Measurements from ENCODE around the gene HSP90AA1.
A peak's percentile ranks its signal among the peaks of the same experiment; 100 is the strongest.
"Not testable (repeated sequence)": the region's sequence is repeated elsewhere in the genome, so short reads cannot be mapped to it uniquely, and the experiment has no call there.

Gene HSP90AA1

GRCh38 chr14:102086709-102086971, 204 bp downstream of the HSP90AA1 start:
- H3K27ac ChIP-seq (ENCODE audit: low read length): peak overlapping the region; percentile 79

DNA sequence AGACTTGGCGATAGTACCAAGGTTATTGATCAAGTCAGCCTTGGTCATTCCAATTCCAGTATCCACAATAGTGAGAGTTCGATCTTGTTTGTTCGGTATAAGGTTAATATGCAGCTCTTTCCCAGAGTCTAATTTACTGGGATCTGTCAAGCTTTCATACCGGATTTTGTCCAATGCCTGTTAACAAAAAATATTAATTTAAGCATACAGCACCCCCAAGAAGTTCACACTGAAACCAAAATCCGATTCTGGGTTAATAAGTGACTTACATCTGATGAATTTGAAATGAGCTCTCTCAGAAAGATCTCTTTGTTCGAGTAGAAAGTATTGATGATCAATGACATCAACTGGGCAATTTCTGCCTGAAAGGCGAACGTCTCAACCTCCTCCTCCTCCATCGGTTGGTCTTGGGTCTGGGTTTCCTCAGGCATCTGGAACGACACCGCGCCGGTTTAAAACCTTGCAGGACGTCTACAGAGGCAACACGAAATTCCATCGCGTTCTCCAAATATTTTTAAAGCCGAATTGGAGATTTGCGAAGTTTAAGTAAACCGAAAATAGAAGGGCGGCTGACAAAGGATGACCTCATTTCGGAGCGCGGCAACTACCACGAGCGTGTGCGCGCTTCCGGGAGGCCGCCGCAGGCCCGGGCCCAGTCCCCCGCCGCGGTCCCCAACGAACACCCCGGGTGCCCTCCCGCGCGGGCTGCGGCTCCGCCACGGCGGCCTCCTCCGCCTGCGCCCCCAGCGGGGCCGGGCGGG, 716 bp downstream of the HSP90AA1 start:
- Histone ChIP-seq H3K9ac (ENCODE audit: low read length) (peak overlapping the region; percentile 97), H3K9me3 (ENCODE audit: insufficient read depth, low read length) (no peaks in the 10 kb centered on the region), H3K36me3 (replicated peaks; ENCODE audit: low read depth, low read length) (peaks cover 47% of the 10 kb centered on the region), H3K79me2 (ENCODE audit: low read length) (peaks cover 53% of the 10 kb centered on the region), H3K27ac (ENCODE audit: low read length) (peak overlapping the region; percentile 79), H3K4me2 (ENCODE audit: low read length) (peak overlapping the region; percentile 77), H2AFZ (ENCODE audit: low read depth, low read length) (no peak overlapping the region), H4K20me1 (ENCODE audit: insufficient read depth, low read length) (0 out of 2 replicates have a peak, but pooled peaks cover 3% of the 10 kb centered on the region), H3K4me3 (ENCODE audit: low read length) (peak overlapping the region; percentile 88), H3K27me3 (ENCODE audit: low read depth, low read length) (no peaks in the 10 kb centered on the region), H3K4me1 (ENCODE audit: low read length) (peaks cover 21% of the 10 kb centered on the region)
- TF ChIP-seq, protein P1, sequence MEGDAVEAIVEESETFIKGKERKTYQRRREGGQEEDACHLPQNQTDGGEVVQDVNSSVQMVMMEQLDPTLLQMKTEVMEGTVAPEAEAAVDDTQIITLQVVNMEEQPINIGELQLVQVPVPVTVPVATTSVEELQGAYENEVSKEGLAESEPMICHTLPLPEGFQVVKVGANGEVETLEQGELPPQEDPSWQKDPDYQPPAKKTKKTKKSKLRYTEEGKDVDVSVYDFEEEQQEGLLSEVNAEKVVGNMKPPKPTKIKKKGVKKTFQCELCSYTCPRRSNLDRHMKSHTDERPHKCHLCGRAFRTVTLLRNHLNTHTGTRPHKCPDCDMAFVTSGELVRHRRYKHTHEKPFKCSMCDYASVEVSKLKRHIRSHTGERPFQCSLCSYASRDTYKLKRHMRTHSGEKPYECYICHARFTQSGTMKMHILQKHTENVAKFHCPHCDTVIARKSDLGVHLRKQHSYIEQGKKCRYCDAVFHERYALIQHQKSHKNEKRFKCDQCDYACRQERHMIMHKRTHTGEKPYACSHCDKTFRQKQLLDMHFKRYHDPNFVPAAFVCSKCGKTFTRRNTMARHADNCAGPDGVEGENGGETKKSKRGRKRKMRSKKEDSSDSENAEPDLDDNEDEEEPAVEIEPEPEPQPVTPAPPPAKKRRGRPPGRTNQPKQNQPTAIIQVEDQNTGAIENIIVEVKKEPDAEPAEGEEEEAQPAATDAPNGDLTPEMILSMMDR (IDR thresholded peaks at IDR 0.05; ENCODE audit: low read depth, low read length): no peak
- TF ChIP-seq EZH2phosphoT487 (IDR thresholded peaks at IDR 0.05; ENCODE audit: low read depth): no peak

More at GRCh38 chr14:102086709-102086971, 204 bp downstream of the HSP90AA1 start:
- H3K4me1 ChIP-seq (ENCODE audit: low read length): peaks cover 21% of the 10 kb centered on the region
- peaks cover 42% of the 10 kb centered on the region for H3K36me3 ChIP-seq (replicated peaks; ENCODE audit: low read depth, low read length)
- no peak overlapping the region for H2AFZ ChIP-seq (ENCODE audit: low read depth, low read length)
- peak overlapping the region; percentile 88 for H3K4me3 ChIP-seq (ENCODE audit: low read length)
- H3K27me3 ChIP-seq (ENCODE audit: low read depth, low read length): no peaks in the 10 kb centered on the region
- H3K9me3 ChIP-seq (ENCODE audit: insufficient read depth, low read length): no peaks in the 10 kb centered on the region
- 0 out of 2 replicates have a peak, but pooled peaks cover 3% of the 10 kb centered on the region for H4K20me1 ChIP-seq (ENCODE audit: insufficient read depth, low read length)
- H3K79me2 ChIP-seq (ENCODE audit: low read length): peaks cover 53% of the 10 kb centered on the region
- H3K9ac ChIP-seq (ENCODE audit: low read length): peak overlapping the region; percentile 97
- peak overlapping the region; percentile 44 for H3K4me2 ChIP-seq (ENCODE audit: low read length)
- TF ChIP-seq, protein P1 (IDR thresholded peaks at IDR 0.05; ENCODE audit: low read depth, low read length): no peak
- no peak for TF ChIP-seq EZH2phosphoT487 (IDR thresholded peaks at IDR 0.05; ENCODE audit: low read depth)

GRCh38 chr14:102085488-102085887, 1.4 kb downstream of the HSP90AA1 start:
- Histone ChIP-seq H3K9ac (ENCODE audit: low read length) (peak overlapping the region; percentile 97), H3K36me3 (replicated peaks; ENCODE audit: low read depth, low read length) (peaks cover 51% of the 10 kb centered on the region), H3K4me3 (ENCODE audit: low read length) (peak overlapping the region; percentile 88), H3K4me2 (ENCODE audit: low read length) (peak overlapping the region; percentile 77), H3K27ac (ENCODE audit: low read length) (peak overlapping the region; percentile 79; the same call in 1 of the 2 replicates), H3K4me1 (ENCODE audit: low read length) (peaks cover 21% of the 10 kb centered on the region), H3K79me2 (ENCODE audit: low read length) (peaks cover 53% of the 10 kb centered on the region), H3K27me3 (ENCODE audit: low read depth, low read length) (no peaks in the 10 kb centered on the region), H3K9me3 (ENCODE audit: insufficient read depth, low read length) (no peaks in the 10 kb centered on the region), H4K20me1 (ENCODE audit: insufficient read depth, low read length) (0 out of 2 replicates have a peak, but pooled peaks cover 3% of the 10 kb centered on the region), H2AFZ (ENCODE audit: low read depth, low read length) (no peak overlapping the region)
- TF ChIP-seq EZH2phosphoT487 (IDR thresholded peaks at IDR 0.05; ENCODE audit: low read depth): no peak
- TF ChIP-seq, protein P1 (IDR thresholded peaks at IDR 0.05; ENCODE audit: low read depth, low read length): no peak

DNA sequence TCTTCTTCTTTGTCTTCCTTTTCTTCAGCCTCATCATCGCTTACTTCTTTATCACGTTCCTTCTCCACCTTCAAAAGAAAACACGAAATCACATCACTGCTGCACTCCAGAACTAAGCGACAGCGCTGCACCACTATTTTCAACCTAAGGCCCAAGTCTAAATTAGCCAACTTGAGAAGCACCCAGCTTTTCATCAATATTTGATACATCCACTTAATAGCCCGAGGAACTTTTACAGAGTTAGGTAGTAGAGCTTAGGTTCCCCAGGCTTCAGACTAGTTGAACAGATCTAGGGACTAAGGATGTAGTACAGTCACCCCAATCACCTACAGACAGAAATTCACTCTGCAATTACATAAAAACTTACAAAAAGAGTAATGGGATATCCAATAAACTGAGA, 1.9 kb downstream of the HSP90AA1 start:
- Histone ChIP-seq H3K9me3 (ENCODE audit: insufficient read depth, low read length) (no peaks in the 10 kb centered on the region), H3K4me2 (ENCODE audit: low read length) (no peak overlapping the region), H3K4me1 (ENCODE audit: low read length) (peaks cover 21% of the 10 kb centered on the region), H2AFZ (ENCODE audit: low read depth, low read length) (no peak overlapping the region), H3K79me2 (ENCODE audit: low read length) (peaks cover 53% of the 10 kb centered on the region), H3K4me3 (ENCODE audit: low read length) (no peak overlapping the region; the same call in 1 of the 2 replicates), H3K27ac (ENCODE audit: low read length) (no peak overlapping the region), H3K27me3 (ENCODE audit: low read depth, low read length) (no peaks in the 10 kb centered on the region), H3K36me3 (replicated peaks; ENCODE audit: low read depth, low read length) (peaks cover 57% of the 10 kb centered on the region), H4K20me1 (ENCODE audit: insufficient read depth, low read length) (0 out of 2 replicates have a peak, but pooled peaks cover 3% of the 10 kb centered on the region), H3K9ac (ENCODE audit: low read length) (no peak overlapping the region)
- no peak for TF ChIP-seq EZH2phosphoT487 (IDR thresholded peaks at IDR 0.05; ENCODE audit: low read depth)
- TF ChIP-seq, protein P1 (IDR thresholded peaks at IDR 0.05; ENCODE audit: low read depth, low read length): no peak

DNA sequence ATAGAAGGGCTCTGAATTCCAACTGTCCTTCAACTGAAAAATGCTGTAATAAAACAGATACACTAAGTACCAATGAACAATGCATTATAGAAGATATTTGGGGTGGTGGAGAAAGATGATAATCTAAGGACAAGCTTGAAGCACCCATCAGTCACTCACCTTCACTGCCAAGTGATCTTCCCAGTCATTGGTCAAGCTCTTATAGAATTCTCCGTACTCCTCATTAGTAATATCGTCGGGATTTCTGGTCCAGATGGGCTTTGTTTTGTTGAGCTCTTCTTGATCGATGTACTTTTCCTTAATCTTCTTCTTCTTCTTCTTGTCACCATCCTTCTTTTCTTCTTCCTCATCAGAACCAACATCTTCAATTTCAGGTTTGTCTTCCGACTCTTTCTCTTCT, 2.3 kb downstream of the HSP90AA1 start:
- peaks cover 61% of the 10 kb centered on the region for H3K36me3 ChIP-seq (replicated peaks; ENCODE audit: low read depth, low read length)
- not testable (repeated sequence) for H3K9me3 ChIP-seq (ENCODE audit: insufficient read depth, low read length); H4K20me1 ChIP-seq (ENCODE audit: insufficient read depth, low read length); H3K4me3 ChIP-seq (ENCODE audit: low read length); H3K27me3 ChIP-seq (ENCODE audit: low read depth, low read length); H2AFZ ChIP-seq (ENCODE audit: low read depth, low read length); H3K4me2 ChIP-seq (ENCODE audit: low read length); H3K27ac ChIP-seq (ENCODE audit: low read length); H3K9ac ChIP-seq (ENCODE audit: low read length)
- H3K79me2 ChIP-seq (ENCODE audit: low read length): peaks cover 53% of the 10 kb centered on the region
- H3K4me1 ChIP-seq (ENCODE audit: low read length): peaks cover 21% of the 10 kb centered on the region
